ENCODE results near the gene KIF1A.

- no peak for TF ChIP-seq CTCF (IDR thresholded peaks at IDR 0.05; ENCODE audit: low read length)
- TF ChIP-seq EZH2 (optimal IDR thresholded peaks at IDR 0.05; ENCODE audit: low read depth, low read length) = no peak
Observed at GRCh38 chr2:240701736-240702639, 118.0 kb downstream of the KIF1A start.

Data from MM.1S (cell line).